Stimulated activated naive CD8-positive, alpha-beta T cell treated with anti-CD3 and anti-CD28 coated beads, Interleukin-15, Interleukin-2, amounts not matched to agents 100 U/mL and 50 U/mL, for 24 hours (primary cell): Measurements from ENCODE around the gene EXTL1.

Experiments used
- ATAC-seq: fragments of 150-1000 bp; cut with Tn5 transposase; one replicate; pipeline ENCODE4 v1.10.0; 2021
- DNase-seq: peaks from one replicate; pipeline ENCODE4 v3.0.0; 2021

Gene EXTL1

GRCh38 chr1:25997828-25998761 lies 23.5 kb upstream of the EXTL1 start, which contains the start of gene PAFAH2:
PAFAH2 (minus strand) TSS chr1:25998063; CDS start chr1:25990816, 7,247 bp downstream.
- peak; percentile 96 for DNase-seq
- ATAC-seq, result peak; percentile 99

DNA sequence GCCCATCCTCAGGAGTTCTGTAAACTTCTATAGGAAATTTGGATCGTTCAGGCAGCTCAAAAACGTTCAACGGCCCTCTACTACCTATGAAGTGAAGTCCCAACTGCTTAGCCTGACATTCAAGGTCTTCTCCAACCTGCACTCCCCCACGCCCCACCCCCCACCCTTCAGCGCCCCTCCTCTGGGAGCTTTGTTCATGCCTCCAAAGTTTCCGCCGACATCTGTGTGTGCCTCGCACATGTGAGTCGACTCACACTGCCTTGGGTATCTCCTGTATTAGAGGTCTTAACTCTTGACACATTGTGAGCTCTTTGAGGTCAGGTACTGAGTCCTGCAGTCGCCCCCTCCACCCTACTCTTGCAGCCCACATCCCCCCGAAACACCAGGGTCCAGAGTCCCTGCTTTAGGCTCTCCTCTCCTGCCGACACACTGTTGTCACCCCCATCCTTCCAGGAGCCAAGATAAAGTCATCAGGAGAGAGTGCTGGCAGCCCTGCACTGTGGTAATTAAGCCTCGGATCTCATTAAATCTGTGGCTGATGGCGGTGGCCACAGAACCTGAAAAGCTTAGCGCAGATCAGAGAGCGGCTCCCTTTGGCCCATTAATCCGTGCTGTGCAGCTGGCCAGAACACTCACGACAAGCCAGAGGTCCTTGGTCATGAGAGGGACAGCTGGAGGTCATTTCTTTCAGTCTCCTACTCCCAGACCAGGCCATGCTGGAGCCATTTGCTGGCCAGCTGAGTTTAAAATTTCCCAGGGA lies 22.4 kb upstream of the EXTL1 start:
- no peak for DNase-seq

DNA sequence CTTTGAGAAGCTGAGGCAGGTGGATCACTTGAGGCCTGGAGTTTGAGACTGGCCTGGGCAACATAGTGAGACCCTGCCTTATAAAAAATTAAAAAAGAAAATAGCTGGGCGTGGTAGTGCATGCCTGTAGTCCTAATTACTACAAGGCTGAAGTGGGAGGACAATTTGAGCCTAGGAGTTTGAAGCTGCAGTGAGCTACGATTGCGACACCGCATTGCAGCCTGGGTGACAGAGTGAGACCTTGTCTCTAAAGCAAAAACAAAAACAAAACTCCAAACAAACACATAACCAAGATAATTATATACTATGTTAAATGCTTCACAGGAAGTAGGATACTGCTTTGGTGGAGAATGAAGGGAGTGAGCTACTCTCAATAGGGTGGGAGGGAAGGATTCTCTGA lies 18.3 kb upstream of the EXTL1 start:
- DNase-seq (no peak), ATAC-seq (no peak)

More for the DNA sequence above, 22.4 kb upstream of the EXTL1 start:
- ATAC-seq, result no peak

- ATAC-seq (no peak), DNase-seq (no peak)
Measured at GRCh38 chr1:26003756-26004155, 17.8 kb upstream of the EXTL1 start.

DNA sequence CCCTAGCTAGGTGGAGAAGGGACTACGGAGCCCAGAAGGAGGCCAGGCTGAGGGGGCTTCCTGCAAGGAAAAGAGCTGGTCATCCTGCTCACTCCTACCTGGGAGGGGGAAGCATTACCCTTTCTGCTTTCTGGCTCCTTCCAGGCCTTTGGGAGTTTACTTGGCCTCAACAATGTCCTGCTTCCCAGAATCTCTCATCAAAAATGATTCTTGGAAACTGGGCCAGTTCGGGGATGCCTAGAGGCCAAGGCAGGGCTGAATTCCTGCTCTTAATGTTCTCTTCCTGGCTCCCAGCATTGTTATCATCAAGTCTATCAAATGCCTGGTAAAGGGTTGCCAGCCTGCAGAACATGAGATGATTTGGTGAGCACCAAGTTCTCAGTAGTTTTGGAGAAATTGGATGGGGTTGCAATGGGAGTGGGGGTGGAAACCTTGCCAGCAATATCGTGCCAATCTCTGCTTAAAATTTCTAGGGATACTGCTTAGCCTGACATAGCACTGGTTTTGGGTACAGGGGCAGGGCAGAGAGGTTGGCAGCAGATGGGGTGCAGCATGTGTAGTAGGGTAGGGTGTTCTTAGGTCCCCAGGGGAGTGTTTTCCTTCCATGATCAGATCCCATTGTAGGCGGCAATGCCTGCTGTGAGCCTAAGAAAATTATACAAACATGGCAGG lies 16.0 kb upstream of the EXTL1 start:
- ATAC-seq (no peak), DNase-seq (no peak)

- ATAC-seq (no peak), DNase-seq (no peak)
Measured at GRCh38 chr1:26006710-26007109, 14.9 kb upstream of the EXTL1 start.

DNA sequence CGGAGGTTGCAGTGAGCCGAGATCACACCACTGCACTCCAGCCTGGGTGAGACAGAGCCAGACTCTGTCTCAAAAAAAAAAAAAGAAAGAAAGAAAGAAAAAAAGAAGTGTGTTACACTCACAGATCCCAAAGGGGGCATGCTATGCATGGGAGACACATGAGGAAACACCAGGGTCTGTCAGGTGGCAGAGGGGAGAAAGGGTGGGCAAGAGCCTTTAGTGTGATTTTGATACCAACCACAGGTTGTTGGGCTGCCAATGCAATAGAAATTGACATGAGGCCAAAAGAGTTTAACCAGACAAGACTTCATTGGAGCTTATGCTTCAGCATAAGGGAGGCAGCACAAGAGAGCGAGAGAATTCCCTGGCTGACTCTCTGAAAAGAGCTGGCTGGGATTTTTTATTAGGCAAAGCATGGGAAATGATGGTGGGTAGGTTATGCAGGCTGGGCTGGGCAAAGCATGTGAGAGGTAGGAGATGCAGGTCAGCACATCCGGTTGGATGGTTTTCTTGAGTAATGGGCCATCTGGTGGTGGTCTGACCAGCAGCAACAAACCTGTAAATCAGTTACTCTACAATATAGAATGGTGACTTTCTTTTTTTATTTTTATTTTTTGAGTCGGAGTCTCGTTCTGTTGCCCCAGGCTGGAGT lies 11.7 kb upstream of the EXTL1 start:
- ATAC-seq, result no peak
- DNase-seq, result no peak

- DNase-seq, result no peak
- no peak for ATAC-seq
Measured at GRCh38 chr1:26010825-26011224, 10.8 kb upstream of the EXTL1 start.

DNA sequence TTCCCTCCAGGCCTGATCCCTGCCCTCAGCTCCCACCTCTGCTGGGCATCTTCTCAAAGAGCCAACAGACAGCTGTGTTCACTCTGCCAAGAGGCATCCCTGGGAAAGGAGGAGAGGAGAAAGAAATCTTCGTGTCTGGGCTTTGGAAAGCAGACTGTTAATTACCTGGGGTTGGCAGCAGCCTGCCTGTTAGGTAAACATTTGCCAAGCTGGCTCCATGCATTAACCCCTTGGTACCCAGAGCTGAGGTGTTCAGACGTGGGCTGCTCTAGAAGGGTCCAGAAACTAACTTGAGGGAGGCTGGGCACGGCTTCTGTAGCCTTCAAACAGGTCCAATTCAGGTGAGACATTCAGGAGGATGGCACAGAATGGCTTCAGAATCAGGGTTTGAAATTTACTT lies 8.7 kb upstream of the EXTL1 start:
- DNase-seq, result no peak
- ATAC-seq, result no peak

DNA sequence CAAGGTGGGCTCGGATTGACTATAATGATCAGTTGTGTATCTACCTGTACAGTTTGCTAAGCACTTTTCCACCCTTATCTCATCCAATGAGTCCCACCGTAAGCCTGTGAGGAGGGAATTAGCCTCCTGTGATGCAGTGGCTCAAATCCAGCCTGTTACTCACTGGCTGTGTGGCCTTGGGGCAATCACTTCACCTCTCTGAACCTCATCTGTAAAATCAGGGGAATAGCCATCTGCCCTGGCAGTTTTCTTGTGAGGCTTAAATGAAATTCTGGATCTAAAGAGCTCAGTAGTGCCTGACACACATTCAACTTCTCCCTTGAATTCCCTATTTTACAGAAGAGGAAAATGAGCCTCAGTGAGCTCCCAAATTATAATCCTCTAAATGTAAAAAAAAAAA lies 7.4 kb upstream of the EXTL1 start:
- no peak for ATAC-seq
- DNase-seq, result no peak

DNA sequence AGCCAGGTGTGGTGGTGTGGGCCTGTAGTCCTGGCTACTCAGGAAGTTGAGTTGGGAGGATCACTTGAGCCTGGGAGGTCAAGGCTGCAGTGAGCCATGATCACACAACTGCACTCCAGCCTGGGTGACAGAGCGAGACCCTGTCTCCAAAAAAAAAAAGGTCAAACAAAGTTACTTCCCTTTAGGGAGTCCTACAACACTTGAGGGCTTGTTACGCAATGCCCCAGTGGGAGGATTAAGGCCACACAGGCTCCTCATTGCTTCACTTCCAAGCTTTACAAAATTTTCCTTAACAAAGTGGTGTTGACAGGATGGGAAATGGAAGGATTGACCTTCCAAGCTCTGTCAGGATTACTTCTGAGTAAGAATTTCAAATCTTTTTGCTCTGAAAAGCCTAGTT lies 6.2 kb upstream of the EXTL1 start:
- ATAC-seq, result no peak
- DNase-seq, result no peak

- DNase-seq, result no peak
- no peak for ATAC-seq
Measured at GRCh38 chr1:26016258-26016952, 5.2 kb upstream of the EXTL1 start.

- ATAC-seq (peak; percentile 61), DNase-seq (no peak)
Measured at GRCh38 chr1:26016953-26017545, 4.5 kb upstream of the EXTL1 start.

DNA sequence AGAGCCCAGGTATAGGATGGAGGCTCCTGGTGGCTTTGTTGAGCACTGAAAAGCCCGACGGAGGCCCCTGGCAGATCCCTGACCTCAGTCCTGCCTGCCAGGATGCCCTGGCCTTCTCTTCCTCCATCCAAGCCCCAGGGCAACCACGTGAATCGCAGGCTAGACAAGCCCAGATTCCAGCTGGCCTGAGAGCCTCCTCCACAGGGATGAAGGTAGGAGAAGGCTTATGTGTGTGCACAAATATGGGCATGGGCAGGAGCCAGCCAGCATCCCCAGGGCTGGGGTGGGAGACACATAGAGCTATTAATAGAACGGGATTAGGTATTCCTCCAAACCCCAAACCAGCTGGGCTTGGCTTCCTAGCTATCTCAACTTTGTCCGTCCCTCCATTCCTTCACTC lies 4.0 kb upstream of the EXTL1 start:
- ATAC-seq (no peak), DNase-seq (no peak)

GRCh38 chr1:26019641-26020315 lies 1.8 kb upstream of the EXTL1 start:
- ATAC-seq (no peak), DNase-seq (no peak)

- ATAC-seq (no peak), DNase-seq (no peak)
Measured at GRCh38 chr1:26020330-26020768, 1.2 kb upstream of the EXTL1 start.

- ATAC-seq (no peak), DNase-seq (no peak)
Measured at GRCh38 chr1:26020941-26021646, 481 bp upstream of the EXTL1 start.

DNA sequence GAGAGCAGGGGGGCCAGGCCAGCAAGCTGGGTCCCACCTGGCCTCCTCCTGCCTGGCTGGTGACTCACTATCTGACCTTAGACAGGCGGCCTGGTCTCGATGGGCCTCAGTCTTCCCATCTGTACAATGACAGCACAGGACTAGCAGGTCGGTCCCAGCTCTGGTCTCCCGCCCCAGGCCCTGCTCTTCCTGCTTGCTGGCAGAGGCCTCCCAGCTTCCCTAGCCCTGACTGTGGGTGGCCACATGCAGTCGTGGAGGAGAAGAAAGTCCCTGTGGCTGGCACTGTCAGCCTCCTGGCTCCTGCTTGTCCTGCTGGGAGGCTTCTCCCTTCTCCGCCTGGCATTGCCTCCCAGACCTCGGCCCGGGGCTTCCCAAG lies 817 bp downstream of the EXTL1 start:
- no peak for ATAC-seq
- no peak for DNase-seq

DNA sequence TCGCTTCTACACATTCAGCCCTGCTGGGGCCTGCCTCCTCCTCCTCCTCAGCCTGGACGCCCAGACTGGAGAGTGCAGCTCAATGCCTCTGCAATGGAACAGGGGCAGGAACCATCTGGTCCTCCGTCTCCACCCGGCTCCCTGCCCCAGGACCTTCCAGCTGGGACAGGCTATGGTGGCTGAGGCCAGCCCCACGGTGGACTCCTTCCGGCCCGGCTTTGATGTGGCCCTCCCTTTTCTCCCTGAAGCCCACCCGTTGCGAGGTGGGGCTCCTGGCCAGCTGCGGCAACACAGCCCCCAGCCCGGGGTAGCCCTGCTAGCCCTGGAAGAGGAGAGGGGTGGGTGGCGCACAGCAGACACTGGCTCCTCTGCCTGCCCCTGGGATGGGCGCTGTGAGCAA lies 1.4 kb downstream of the EXTL1 start:
- no peak for DNase-seq
- ATAC-seq, result no peak

- no peak for DNase-seq
- ATAC-seq, result no peak
Measured at GRCh38 chr1:26023826-26024225, 2.3 kb downstream of the EXTL1 start.
